ENCODE measurements around the gene ALAD.
A peak's percentile ranks its signal among the peaks of the same experiment; 100 is the strongest.
"Not testable (repeated sequence)": the region's sequence is repeated elsewhere in the genome, so short reads cannot be mapped to it uniquely, and the experiment has no call there.

ALAD gene

GRCh38 chr9:113401027-113401792 is at the start of gene ALAD:
Gene ALAD (minus strand): TSS chr9:113401284. CDS start chr9:113393559, 7,725 bp downstream.
- DNase-seq: peak; percentile 85

- no peak for DNase-seq
Observed at GRCh38 chr9:113449376-113449775, 48.3 kb upstream of the ALAD start.

- DNase-seq: no peak
Observed at GRCh38 chr9:113446323-113446740, 45.2 kb upstream of the ALAD start.

GRCh38 chr9:113444736-113445135 is 43.7 kb upstream of the ALAD start:
- no peak for DNase-seq

GRCh38 chr9:113437716-113438115 is 36.6 kb upstream of the ALAD start:
- DNase-seq: not testable (repeated sequence)

GRCh38 chr9:113436728-113437515 is 35.8 kb upstream of the ALAD start:
- DNase-seq: no peak

- DNase-seq: no peak
Observed at GRCh38 chr9:113431191-113431590, 30.1 kb upstream of the ALAD start.

GRCh38 chr9:113428062-113428615 is 27.1 kb upstream of the ALAD start:
- DNase-seq: no peak

- DNase-seq: no peak
Observed at GRCh38 chr9:113427629-113428028, 26.5 kb upstream of the ALAD start.

- no peak for DNase-seq
Observed at GRCh38 chr9:113426701-113427100, 25.6 kb upstream of the ALAD start.

- DNase-seq: no peak
Observed at GRCh38 chr9:113425072-113425471, 24.0 kb upstream of the ALAD start.

- no peak for DNase-seq
Observed at GRCh38 chr9:113421726-113422125, 20.6 kb upstream of the ALAD start.

GRCh38 chr9:113417370-113417769 is 16.3 kb upstream of the ALAD start:
- DNase-seq: no peak

- no peak for DNase-seq
Observed at GRCh38 chr9:113416149-113416721, 15.2 kb upstream of the ALAD start.

GRCh38 chr9:113410207-113410864 is 9.3 kb upstream of the ALAD start, which contains the start of the genes C9orf43 and POLE3:
Gene C9orf43 (plus strand): TSS chr9:113410747. CDS start chr9:113413494, 2,747 bp downstream.
Gene POLE3 (minus strand): TSS chr9:113410675. CDS start chr9:113410293, 382 bp downstream.
- peak; percentile 85 for DNase-seq

- DNase-seq: no peak
Observed at GRCh38 chr9:113409883-113410206, 8.8 kb upstream of the ALAD start.

GRCh38 chr9:113409481-113409880 is 8.4 kb upstream of the ALAD start:
- no peak for DNase-seq

- peak; percentile 64 for DNase-seq
Observed at GRCh38 chr9:113406873-113407511, 5.9 kb upstream of the ALAD start.

- not testable (repeated sequence) for DNase-seq
Observed at GRCh38 chr9:113406353-113406752, 5.3 kb upstream of the ALAD start.

GRCh38 chr9:113403646-113404045 is 2.6 kb upstream of the ALAD start:
- no peak for DNase-seq

GRCh38 chr9:113399646-113400200 is 1.4 kb downstream of the ALAD start:
- no peak for DNase-seq

GRCh38 chr9:113398796-113399195 is 2.3 kb downstream of the ALAD start:
- no peak for DNase-seq
